ENCODE measurements around the gene RAB11FIP4. TPM values are rescaled to one million over a fixed set of nuclear protein-coding genes. Genes with fewer than 3 reads are reported as not detected.

RAB11FIP4 gene
- total RNA-seq, 1 donor from 2014 or later = 21.2 TPM

DNA sequence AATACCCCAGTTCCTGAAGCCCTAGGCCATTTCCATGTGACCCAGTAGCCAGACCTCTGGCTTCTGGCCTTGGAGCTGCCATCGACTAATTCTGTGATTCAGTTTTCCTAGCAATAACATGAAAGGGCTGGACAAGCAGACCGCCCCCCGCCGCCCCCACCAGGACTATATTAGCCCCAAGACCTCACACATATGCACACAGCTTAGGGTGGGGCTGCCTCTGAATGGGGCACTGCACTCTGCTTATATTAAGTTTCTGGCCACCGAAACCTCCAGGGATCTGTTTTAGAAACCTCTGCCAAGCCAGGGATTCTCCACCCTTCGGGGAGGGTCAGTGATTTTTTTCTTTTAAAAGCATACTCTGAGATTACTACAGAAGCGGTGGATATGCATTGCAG, 2.3 kb downstream of the RAB11FIP4 start:
- no peaks in the 10 kb centered on the region for H3K36me3 Mint-ChIP-seq
- H3K4me1 Mint-ChIP-seq = no peaks in the 10 kb centered on the region
- peak overlapping the region; percentile 40 for H3K4me3 Mint-ChIP-seq
- H3K9me3 Mint-ChIP-seq = no peaks in the 10 kb centered on the region
- peak in 1 of 2 experiments; percentile 29 for DNase-seq (ENCODE audit: low spot score in 2 of 2, unreplicated experiment in 2 of 2)
- H3K27ac Mint-ChIP-seq = no peak overlapping the region
- H3K27me3 Mint-ChIP-seq (ENCODE audit: low read depth) = peaks cover 78% of the 10 kb centered on the region
- TF ChIP-seq CTCF (IDR thresholded peaks at IDR 0.05; ENCODE audit: unreplicated experiment) = no peak

GRCh38 chr17:31394544-31394943, 3.1 kb downstream of the RAB11FIP4 start:
- TF ChIP-seq CTCF (IDR thresholded peaks at IDR 0.05; ENCODE audit: unreplicated experiment) = no peak
- Mint-ChIP-seq H3K9me3 (no peaks in the 10 kb centered on the region), H3K36me3 (no peaks in the 10 kb centered on the region), H3K27me3 (ENCODE audit: low read depth) (peaks cover 70% of the 10 kb centered on the region), H3K4me3 (peak overlapping the region; percentile 40), H3K27ac (no peak overlapping the region), H3K4me1 (no peaks in the 10 kb centered on the region)
- DNase-seq (ENCODE audit: low spot score in 2 of 2, unreplicated experiment in 2 of 2) = peak; percentile 77 to 91

GRCh38 chr17:31397256-31397939, 5.9 kb downstream of the RAB11FIP4 start:
- DNase-seq (ENCODE audit: low spot score in 2 of 2, unreplicated experiment in 2 of 2) = peak in 1 of 2 experiments; percentile 32
- Mint-ChIP-seq H3K9me3 (no peaks in the 10 kb centered on the region), H3K4me3 (no peak overlapping the region), H3K36me3 (no peaks in the 10 kb centered on the region), H3K27me3 (ENCODE audit: low read depth) (peaks cover 59% of the 10 kb centered on the region), H3K4me1 (no peaks in the 10 kb centered on the region), H3K27ac (no peak overlapping the region)
- no peak for TF ChIP-seq CTCF (IDR thresholded peaks at IDR 0.05; ENCODE audit: unreplicated experiment)

DNA sequence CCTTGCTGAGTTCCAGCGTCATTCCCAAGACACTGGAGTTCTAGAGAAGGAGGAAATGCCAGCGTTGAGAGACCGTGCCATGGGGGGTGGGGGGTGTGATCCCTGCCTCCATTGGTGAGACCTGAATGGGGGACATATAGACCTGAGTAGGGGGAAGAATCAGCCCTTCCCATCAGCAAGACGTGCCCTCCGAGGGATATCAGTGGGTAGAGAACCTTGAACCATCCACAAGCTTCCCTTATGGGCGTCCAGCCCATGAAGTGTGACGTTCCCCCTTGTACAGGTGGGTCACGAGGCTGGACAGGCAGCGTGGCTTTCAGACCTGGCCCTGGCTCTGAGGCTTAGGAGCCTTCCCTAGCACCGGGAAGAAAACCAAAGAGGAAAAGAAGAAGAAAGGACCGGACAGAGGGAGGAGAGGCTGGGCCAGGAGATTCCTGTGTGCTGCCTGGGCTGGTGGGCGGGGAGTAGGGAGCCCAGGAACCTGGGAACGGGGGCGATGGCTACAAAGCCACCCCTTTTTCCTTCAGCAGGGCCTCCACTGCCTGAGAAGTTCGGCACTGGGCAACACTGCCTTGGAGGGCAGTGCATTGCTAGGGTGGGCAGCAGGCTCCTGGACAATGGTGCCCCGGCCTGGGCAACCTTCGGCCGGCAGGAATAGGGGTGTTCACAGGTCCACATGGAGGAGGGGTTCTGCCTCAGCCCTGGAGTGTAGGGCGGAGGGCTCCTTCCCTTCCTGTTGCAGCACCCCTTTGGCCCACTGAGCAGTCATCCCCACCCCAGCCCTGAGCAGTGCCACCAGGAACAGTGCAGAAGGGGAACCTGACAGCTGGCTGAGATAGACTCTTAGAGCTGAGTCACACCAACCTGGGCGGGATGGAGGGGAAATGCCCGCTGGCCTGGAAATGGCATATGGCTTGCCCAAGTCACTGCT, 7.2 kb downstream of the RAB11FIP4 start:
- H3K27ac Mint-ChIP-seq = no peak overlapping the region
- no peaks in the 10 kb centered on the region for H3K36me3 Mint-ChIP-seq
- DNase-seq (ENCODE audit: low spot score in 2 of 2, unreplicated experiment in 2 of 2) = peak in 1 of 2 experiments; percentile 30
- no peak for TF ChIP-seq CTCF (IDR thresholded peaks at IDR 0.05; ENCODE audit: unreplicated experiment)
- no peak overlapping the region for H3K4me3 Mint-ChIP-seq
- peaks cover 47% of the 10 kb centered on the region for H3K27me3 Mint-ChIP-seq (ENCODE audit: low read depth)
- no peaks in the 10 kb centered on the region for H3K4me1 Mint-ChIP-seq
- no peaks in the 10 kb centered on the region for H3K9me3 Mint-ChIP-seq

- no peak for TF ChIP-seq CTCF (IDR thresholded peaks at IDR 0.05; ENCODE audit: unreplicated experiment)
- Mint-ChIP-seq H3K27me3 (ENCODE audit: low read depth) (peaks cover 33% of the 10 kb centered on the region), H3K4me1 (no peaks in the 10 kb centered on the region), H3K27ac (no peak overlapping the region), H3K9me3 (no peaks in the 10 kb centered on the region), H3K4me3 (no peak overlapping the region), H3K36me3 (no peaks in the 10 kb centered on the region)
- DNase-seq (ENCODE audit: low spot score in 2 of 2, unreplicated experiment in 2 of 2) = no peak
Measured at GRCh38 chr17:31400481-31400950, 9.0 kb downstream of the RAB11FIP4 start.
